ENCODE results near the gene ZSCAN5B. TPM values are rescaled to one million over a fixed set of nuclear protein-coding genes. Genes with fewer than 3 reads are reported as not detected.

Gene ZSCAN5B
- total and polyA plus RNA-seq, 9 of the 15 experiments (the other 6 are each of a cell fraction or from before 2014, with no cell fraction given): 0.03 to 0.07 TPM; not detected in 7

- peak; percentile 78 for TF ChIP-seq NR2C1 (IDR thresholded peaks at IDR 0.05)
- peak; percentile 92 for TF ChIP-seq NR2C1 (tag; IDR thresholded peaks at IDR 0.05)
- TF ChIP-seq ZNF589 (CRISPR knock-in tag; IDR thresholded peaks at IDR 0.05; ENCODE audit: low read depth): peak; percentile 73; the same call in 1 of the 2 replicates
- TF ChIP-seq YBX1 (IDR thresholded peaks at IDR 0.05): no peak
- no peak for TF ChIP-seq E2F4 (CRISPR knock-in tag; IDR thresholded peaks at IDR 0.05; ENCODE audit: low read depth)
- no peak for TF ChIP-seq KAT8 (IDR thresholded peaks at IDR 0.05; ENCODE audit: low read depth)
- no peak for TF ChIP-seq CHD7 (IDR thresholded peaks at IDR 0.05; ENCODE audit: low read depth, low read length)
- peak; percentile 74 for TF ChIP-seq ASH1L (IDR thresholded peaks at IDR 0.05; ENCODE audit: borderline replicate concordance, low read depth, partially characterized antibody)
- TF ChIP-seq HDAC8 (tag; IDR thresholded peaks at IDR 0.05): 0 out of 2 replicates have a peak, but pooled peaks have one; percentile 72
- no peak for TF ChIP-seq THAP12 (CRISPR knock-in tag; IDR thresholded peaks at IDR 0.05)
- TF ChIP-seq ZFP1 (CRISPR knock-in tag; IDR thresholded peaks at IDR 0.05): no peak
Observed at GRCh38 chr19:56140583-56141416, 56.8 kb downstream of the ZSCAN5B start, which contains the start of gene ZNF444 (continued).
